ENCODE measurements around the gene CTTNBP2NL.

DNA sequence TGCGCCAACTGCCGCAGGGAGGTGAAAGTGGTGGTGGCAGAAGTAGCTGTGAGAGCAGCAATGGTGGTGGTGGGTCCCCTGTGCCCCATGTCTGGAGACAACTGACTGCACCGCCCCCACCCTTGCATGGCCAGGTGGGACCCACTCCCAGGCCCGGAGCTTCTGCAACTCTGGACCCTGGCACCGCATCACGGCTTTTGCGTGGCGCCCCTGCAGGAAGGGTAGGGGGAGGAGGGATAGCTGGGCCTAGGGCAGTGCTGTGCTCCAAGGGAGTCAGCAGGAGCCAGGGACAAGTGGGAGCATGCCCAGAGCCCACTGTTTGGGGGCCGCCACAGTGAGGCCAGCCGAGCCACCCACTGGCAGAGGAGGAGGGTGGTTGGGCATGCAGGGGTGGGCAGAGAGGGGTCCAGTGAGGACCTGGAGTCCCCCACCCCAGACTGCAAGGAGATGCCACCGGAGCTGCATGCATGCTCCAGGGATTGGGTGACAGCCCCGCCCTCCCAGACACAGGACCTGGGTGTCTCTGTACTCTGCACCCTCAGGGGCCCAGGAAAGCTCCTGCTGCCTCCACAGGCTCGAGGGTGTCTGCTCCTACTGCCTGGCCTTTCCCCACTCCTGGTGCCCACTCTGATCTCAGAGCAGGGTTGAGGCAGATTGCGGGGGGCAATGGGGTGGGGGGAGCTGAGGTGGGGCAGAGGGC lies 9.8 kb upstream of the CTTNBP2NL start:
- TF ChIP-seq POLR2A (IDR thresholded peaks at IDR 0.05) = no peak
- TF ChIP-seq, protein P1, sequence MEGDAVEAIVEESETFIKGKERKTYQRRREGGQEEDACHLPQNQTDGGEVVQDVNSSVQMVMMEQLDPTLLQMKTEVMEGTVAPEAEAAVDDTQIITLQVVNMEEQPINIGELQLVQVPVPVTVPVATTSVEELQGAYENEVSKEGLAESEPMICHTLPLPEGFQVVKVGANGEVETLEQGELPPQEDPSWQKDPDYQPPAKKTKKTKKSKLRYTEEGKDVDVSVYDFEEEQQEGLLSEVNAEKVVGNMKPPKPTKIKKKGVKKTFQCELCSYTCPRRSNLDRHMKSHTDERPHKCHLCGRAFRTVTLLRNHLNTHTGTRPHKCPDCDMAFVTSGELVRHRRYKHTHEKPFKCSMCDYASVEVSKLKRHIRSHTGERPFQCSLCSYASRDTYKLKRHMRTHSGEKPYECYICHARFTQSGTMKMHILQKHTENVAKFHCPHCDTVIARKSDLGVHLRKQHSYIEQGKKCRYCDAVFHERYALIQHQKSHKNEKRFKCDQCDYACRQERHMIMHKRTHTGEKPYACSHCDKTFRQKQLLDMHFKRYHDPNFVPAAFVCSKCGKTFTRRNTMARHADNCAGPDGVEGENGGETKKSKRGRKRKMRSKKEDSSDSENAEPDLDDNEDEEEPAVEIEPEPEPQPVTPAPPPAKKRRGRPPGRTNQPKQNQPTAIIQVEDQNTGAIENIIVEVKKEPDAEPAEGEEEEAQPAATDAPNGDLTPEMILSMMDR (IDR thresholded peaks at IDR 0.05) = no peak

Measured in testis (tissue), 2 donors.